IMR-90 (cell line): ENCODE measurements around the gene RNF144A.

Experiments used
- BHLHE40 ChIP-seq: fragments of 150-350 bp; IDR thresholded peaks from 2 replicates; pipeline ENCODE4 v1.6.1; 2016; ENCODE audit warnings: mild to moderate bottlenecking, low read depth, low read length
- CEBPB ChIP-seq: IDR thresholded peaks from 2 replicates; pipeline ENCODE4 v1.6.1; 2012; ENCODE audit warnings: low read depth, low read length, improper control_type of control experiment
- MAFK ChIP-seq: IDR thresholded peaks from 2 replicates; pipeline ENCODE4 v1.6.1; 2012; ENCODE audit warnings: low read depth, low read length, improper control_type of control experiment
- POLR2A ChIP-seq: IDR thresholded peaks from 2 replicates; pipeline ENCODE4 v1.6.1; 2012; ENCODE audit warnings: mild to moderate bottlenecking, low read depth, low read length
- RAD21 ChIP-seq: IDR thresholded peaks from 2 replicates; pipeline ENCODE4 v1.6.1; 2012; ENCODE audit warnings: low read length, improper control_type of control experiment
- TF ChIP-seq, protein P1 (sequence below): conservative IDR thresholded peaks from 2 replicates; pipeline ENCODE4 v1.5.1; 2012; ENCODE audit warnings: mild to moderate bottlenecking, low read depth, low read length, improper control_type of control experiment

DNA sequence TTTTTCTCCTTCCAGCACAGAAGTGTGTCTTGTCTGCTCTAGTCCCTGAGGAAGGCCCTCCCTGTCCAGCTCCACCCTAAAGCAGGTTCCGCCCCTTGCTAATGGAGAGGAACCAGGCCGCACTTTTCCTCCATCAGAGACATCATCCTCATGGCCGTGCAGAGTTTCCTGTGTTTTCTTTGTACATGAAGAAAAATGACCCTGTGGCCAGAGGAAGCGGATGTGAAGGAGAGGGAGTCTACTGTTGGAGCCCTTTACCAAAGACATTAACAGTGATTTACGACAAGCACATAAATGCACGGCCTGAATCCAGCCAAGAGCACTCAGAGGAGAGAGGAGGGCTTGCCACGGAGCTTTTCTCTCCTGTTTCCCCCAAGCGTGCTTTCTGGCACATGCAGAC is 109.5 kb downstream of the RNF144A start:
- TF ChIP-seq BHLHE40 (no peak), POLR2A (no peak), CEBPB (no peak), MAFK (no peak), RAD21 (no peak)
- TF ChIP-seq, protein P1, sequence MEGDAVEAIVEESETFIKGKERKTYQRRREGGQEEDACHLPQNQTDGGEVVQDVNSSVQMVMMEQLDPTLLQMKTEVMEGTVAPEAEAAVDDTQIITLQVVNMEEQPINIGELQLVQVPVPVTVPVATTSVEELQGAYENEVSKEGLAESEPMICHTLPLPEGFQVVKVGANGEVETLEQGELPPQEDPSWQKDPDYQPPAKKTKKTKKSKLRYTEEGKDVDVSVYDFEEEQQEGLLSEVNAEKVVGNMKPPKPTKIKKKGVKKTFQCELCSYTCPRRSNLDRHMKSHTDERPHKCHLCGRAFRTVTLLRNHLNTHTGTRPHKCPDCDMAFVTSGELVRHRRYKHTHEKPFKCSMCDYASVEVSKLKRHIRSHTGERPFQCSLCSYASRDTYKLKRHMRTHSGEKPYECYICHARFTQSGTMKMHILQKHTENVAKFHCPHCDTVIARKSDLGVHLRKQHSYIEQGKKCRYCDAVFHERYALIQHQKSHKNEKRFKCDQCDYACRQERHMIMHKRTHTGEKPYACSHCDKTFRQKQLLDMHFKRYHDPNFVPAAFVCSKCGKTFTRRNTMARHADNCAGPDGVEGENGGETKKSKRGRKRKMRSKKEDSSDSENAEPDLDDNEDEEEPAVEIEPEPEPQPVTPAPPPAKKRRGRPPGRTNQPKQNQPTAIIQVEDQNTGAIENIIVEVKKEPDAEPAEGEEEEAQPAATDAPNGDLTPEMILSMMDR = no peak
